GM12801 (cell line): ENCODE data around the gene PPP4R2.

Experiments used
- CTCF ChIP-seq: IDR thresholded peaks from one replicate; pipeline ENCODE4 v1.5.1; 2011; ENCODE audit warnings: control low read depth; ENCODE audit not compliant: insufficient read length; ENCODE audit errors: extremely low read depth

Gene PPP4R2

DNA sequence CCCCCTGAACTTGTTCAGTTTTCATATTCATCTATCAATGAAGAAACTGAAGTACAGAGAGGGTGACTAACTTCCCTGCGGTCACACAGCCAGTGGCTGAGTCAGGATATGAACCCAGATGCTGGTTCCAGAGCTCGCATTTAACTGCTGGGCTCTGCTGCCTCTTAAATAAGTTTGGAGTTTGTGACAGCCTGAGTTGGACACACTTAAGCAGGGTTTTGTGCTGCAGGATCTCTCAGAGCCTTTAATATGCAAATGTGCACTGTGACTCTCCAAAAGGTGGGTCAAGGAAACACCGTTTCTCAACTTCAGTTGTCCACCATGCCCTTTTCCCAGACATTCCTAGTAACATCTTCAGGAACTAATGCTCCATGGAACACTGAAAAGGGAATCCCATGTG lies 110.6 kb downstream of the PPP4R2 start:
- no peak for TF ChIP-seq CTCF

DNA sequence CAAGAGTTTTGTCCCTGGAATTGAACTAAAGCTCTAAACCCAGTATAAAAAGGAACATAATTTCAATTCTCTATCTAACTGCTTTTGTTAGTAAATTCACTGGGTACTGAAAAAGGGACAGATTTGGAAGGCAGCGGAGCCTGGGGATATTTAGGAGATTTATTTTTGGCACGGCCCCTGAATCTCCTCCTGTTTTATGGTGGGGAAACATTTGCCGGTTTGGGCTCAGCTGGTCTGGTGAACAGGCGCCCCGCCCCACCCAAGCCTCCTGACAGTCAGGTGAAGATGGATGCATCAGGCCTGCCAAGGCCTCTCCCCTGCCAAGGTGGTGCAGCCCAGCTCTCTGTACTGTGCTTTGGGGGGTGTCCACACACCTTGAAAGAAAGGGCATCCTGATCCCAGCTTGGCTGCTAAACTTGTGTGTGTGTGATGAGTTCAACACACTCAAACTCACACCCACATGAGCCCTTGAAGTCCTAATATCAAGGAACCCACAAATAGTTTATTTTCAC lies 111.1 kb downstream of the PPP4R2 start:
- TF ChIP-seq CTCF: no peak

DNA sequence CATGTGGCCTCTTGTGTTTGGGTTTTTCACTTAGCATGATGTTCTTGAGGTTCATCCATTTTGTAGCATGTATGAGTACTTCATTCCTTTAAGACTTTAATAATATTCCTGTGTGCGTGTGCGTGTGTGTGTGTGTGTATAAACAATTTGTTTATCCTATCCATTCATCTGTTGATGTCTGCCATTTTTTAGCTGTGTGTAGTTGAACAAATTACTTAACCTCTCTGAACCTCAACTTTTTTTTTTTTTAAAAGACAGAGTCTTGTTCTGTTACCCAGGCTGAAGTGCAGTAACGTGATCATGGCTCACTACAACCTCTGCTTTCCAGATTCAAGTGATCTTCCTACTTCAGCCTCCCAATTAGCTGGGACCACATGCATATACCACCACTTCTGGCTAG lies 112.1 kb downstream of the PPP4R2 start:
- no peak for TF ChIP-seq CTCF

- TF ChIP-seq CTCF: no peak
Measured at GRCh38 chr3:73110530-73110929, 113.9 kb downstream of the PPP4R2 start.

GRCh38 chr3:73114711-73115110 lies 118.1 kb downstream of the PPP4R2 start:
- TF ChIP-seq CTCF: no peak

DNA sequence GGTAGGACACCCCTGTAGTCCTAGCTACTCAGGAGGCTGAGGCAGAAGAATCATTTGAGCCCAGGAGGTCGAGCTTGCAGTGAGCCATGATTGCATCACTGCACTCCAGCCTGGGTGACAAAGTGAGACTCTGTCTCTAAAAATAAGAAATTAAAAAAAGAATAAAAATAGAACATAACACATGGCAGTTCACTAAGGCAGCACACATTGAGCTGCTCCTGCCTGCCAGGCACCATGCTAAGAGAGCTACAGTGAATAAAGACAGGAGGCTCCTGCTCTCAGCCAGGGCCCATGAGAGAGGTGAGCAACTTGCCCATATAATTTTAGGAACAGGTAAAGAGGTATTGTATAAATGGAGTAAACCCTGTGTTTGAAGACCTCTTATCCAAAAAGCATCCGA lies 119.2 kb downstream of the PPP4R2 start:
- TF ChIP-seq CTCF: no peak
